IMR-90 (cell line): ENCODE data around the gene TNNI3K. TPM values are rescaled to one million over a fixed set of nuclear protein-coding genes. Genes with fewer than 3 reads are reported as not detected.

Source experiments
- ATAC-seq: fragments of 200-7000 bp; cut with Tn5 transposase; 2 replicates; pipeline ENCODE4 v1.9.1; 2020; ENCODE audit warnings: low read depth, mild to moderate bottlenecking, moderate library complexity
- BruUV-seq: library from RNA; stranded (reverse); fragments of 400-500 nt; replicated peaks from 2 replicates; lab custom pipeline; 2021; lab: Mats Ljungman, UMichigan
- CTCF ChIA-PET: fragments of 300-600 bp; formaldehyde crosslinking; extraction: SDS; loops from one replicate; lab custom pipeline; 2021; ENCODE audit warnings: antibody characterized with exemption; lab: Yijun Ruan, JAX
- POLR2A ChIA-PET: fragments of 300-600 bp; sonication (Branson Sonifier 250); formaldehyde crosslinking; loops from one replicate; lab custom pipeline; 2022; ENCODE audit warnings: antibody characterized with exemption; ENCODE audit not compliant: unreplicated experiment; lab: Charles Lee
- DNase-seq: peaks from one replicate; pipeline ENCODE4 v3.0.0; 2013
- H2AFZ ChIP-seq: replicated peaks from 2 replicates; pipeline ENCODE3; 2013; ENCODE audit warnings: low read length, mild to moderate bottlenecking; ENCODE audit not compliant: poor library complexity
- H2AK5ac ChIP-seq: 2 replicates; pipeline ENCODE4 v1.6.1; 2013; ENCODE audit warnings: low read depth, low read length, inconsistent platforms
- H2AK9ac ChIP-seq: replicated peaks from 2 replicates; pipeline ENCODE3; 2013; ENCODE audit warnings: mild to moderate bottlenecking, low read depth, low read length, moderate library complexity; ENCODE audit not compliant: poor library complexity
- H2BK120ac ChIP-seq: 2 replicates; pipeline ENCODE4 v1.6.1; 2013; ENCODE audit warnings: low read depth, low read length, inconsistent platforms
- H2BK15ac ChIP-seq: 3 replicates; pipeline ENCODE4 v1.6.1; 2013; ENCODE audit warnings: low read depth, low read length, inconsistent platforms
- H2BK20ac ChIP-seq: 2 replicates; pipeline ENCODE4 v1.6.1; 2013; ENCODE audit warnings: low read depth, mild to moderate bottlenecking, inconsistent platforms, low read length, moderate library complexity
- H2BK5ac ChIP-seq: 2 replicates; pipeline ENCODE4 v1.6.1; 2013; ENCODE audit warnings: mild to moderate bottlenecking, low read depth, low read length, inconsistent platforms; ENCODE audit not compliant: poor library complexity, severe bottlenecking
- H3K14ac ChIP-seq: replicated peaks from 2 replicates; pipeline ENCODE4 v1.6.1; 2013; ENCODE audit warnings: low read depth, low read length, inconsistent platforms
- H3K18ac ChIP-seq: 2 replicates; pipeline ENCODE4 v1.6.1; 2013; ENCODE audit warnings: low read depth, low read length, control low read depth
- H3K23ac ChIP-seq: 2 replicates; pipeline ENCODE4 v1.6.1; 2013; ENCODE audit warnings: low read depth, low read length, inconsistent platforms
- H3K27ac ChIP-seq: 2 replicates; pipeline ENCODE4 v1.5.1; 2013; ENCODE audit warnings: mild to moderate bottlenecking, control low read depth, low read length; ENCODE audit not compliant: insufficient read depth
- H3K27me3 ChIP-seq: 2 replicates; pipeline ENCODE4 v1.6.1; 2013; ENCODE audit warnings: low read length; ENCODE audit not compliant: control insufficient read depth, insufficient read depth
- H3K36me3 ChIP-seq: 2 replicates; pipeline ENCODE4 v1.6.1; 2013; ENCODE audit warnings: low read length, mixed read lengths; ENCODE audit not compliant: control insufficient read depth, insufficient read depth
- H3K4ac ChIP-seq: 2 replicates; pipeline ENCODE4 v1.6.1; 2013; ENCODE audit warnings: low read depth, low read length, inconsistent platforms
- H3K4me1 ChIP-seq: 2 replicates; pipeline ENCODE4 v1.6.1; 2013; ENCODE audit warnings: low read length, mixed read lengths; ENCODE audit not compliant: control insufficient read depth, insufficient read depth
- H3K4me2 ChIP-seq: 2 replicates; pipeline ENCODE4 v1.6.1; 2013; ENCODE audit warnings: low read depth, mild to moderate bottlenecking, control low read depth, low read length, moderate library complexity
- H3K4me3 ChIP-seq: 2 replicates; pipeline ENCODE4 v1.5.1; 2013; ENCODE audit warnings: low read depth, mild to moderate bottlenecking, control low read depth, low read length, moderate library complexity; ENCODE audit not compliant: insufficient read depth
- H3K56ac ChIP-seq: 2 replicates; pipeline ENCODE4 v1.6.1; 2013; ENCODE audit warnings: low read length, inconsistent platforms; ENCODE audit not compliant: insufficient read depth; ENCODE audit errors: extremely low read depth
- H3K79me1 ChIP-seq, 2 experiments: 2 replicates each; pipeline ENCODE4 v1.6.1; 2013; ENCODE audit warnings: low read length in 2 of 2, inconsistent platforms in 1 of 2, low read depth in 1 of 2
- H3K9ac ChIP-seq: 2 replicates; pipeline ENCODE4 v1.6.1; 2013; ENCODE audit warnings: low read depth, low read length, control low read depth
- H3K9me1 ChIP-seq: 2 replicates; pipeline ENCODE4 v1.6.1; 2013; ENCODE audit warnings: low read length, inconsistent platforms; ENCODE audit not compliant: insufficient read depth
- H3K9me3 ChIP-seq: 2 replicates; pipeline ENCODE4 v1.6.1; 2013; ENCODE audit warnings: low read length; ENCODE audit not compliant: control insufficient read depth, insufficient read depth
- H4K20me1 ChIP-seq: 2 replicates; pipeline ENCODE4 v1.6.1; 2013; ENCODE audit warnings: low read length, inconsistent platforms; ENCODE audit not compliant: insufficient read depth
- H4K5ac ChIP-seq: 2 replicates; pipeline ENCODE4 v1.6.1; 2013; ENCODE audit warnings: mild to moderate bottlenecking, low read depth, low read length, control low read depth
- H4K8ac ChIP-seq, 2 experiments: 2 replicates each; pipeline ENCODE4 v1.6.1; 2013; ENCODE audit warnings: low read depth in 2 of 2, low read length in 2 of 2, control low read depth in 1 of 2, inconsistent platforms in 1 of 2
- H4K91ac ChIP-seq: 2 replicates; pipeline ENCODE4 v1.6.1; 2013; ENCODE audit warnings: low read depth, low read length, inconsistent platforms; ENCODE audit not compliant: insufficient read depth
- BHLHE40 ChIP-seq: fragments of 150-350 bp; IDR thresholded peaks from 2 replicates; pipeline ENCODE4 v1.6.1; 2016; ENCODE audit warnings: mild to moderate bottlenecking, low read depth, low read length
- CEBPB ChIP-seq: IDR thresholded peaks from 2 replicates; pipeline ENCODE4 v1.6.1; 2012; ENCODE audit warnings: low read depth, low read length, improper control_type of control experiment
- CHD1 ChIP-seq: IDR thresholded peaks from 2 replicates; pipeline ENCODE4 v1.6.1; 2012; ENCODE audit warnings: low read depth, low read length, improper control_type of control experiment
- CTCF ChIP-seq: conservative IDR thresholded peaks from 2 replicates; pipeline ENCODE4 v1.5.1; 2012; ENCODE audit warnings: mild to moderate bottlenecking, low read depth, low read length, improper control_type of control experiment
- ELK1 ChIP-seq: fragments of 150-350 bp; IDR thresholded peaks from 2 replicates; pipeline ENCODE4 v1.6.1; 2016; ENCODE audit warnings: low read depth, mild to moderate bottlenecking, low read length, moderate library complexity, borderline replicate concordance
- FOS ChIP-seq: fragments of 150-350 bp; IDR thresholded peaks from 2 replicates; pipeline ENCODE4 v1.6.1; 2016; ENCODE audit warnings: low read depth, low read length
- MAFK ChIP-seq: IDR thresholded peaks from 2 replicates; pipeline ENCODE4 v1.6.1; 2012; ENCODE audit warnings: low read depth, low read length, improper control_type of control experiment
- MAZ ChIP-seq: IDR thresholded peaks from 2 replicates; pipeline ENCODE4 v1.6.1; 2012; ENCODE audit warnings: low read depth, mild to moderate bottlenecking, low read length, improper control_type of control experiment, moderate library complexity, borderline replicate concordance
- MXI1 ChIP-seq: IDR thresholded peaks from 2 replicates; pipeline ENCODE4 v1.6.1; 2012; ENCODE audit warnings: low read depth, mild to moderate bottlenecking, low read length, moderate library complexity, borderline replicate concordance
- NFE2L2 ChIP-seq: fragments of 150-350 bp; IDR thresholded peaks from 2 replicates; pipeline ENCODE4 v1.6.1; 2016; ENCODE audit warnings: low read depth, mild to moderate bottlenecking, low read length
- POLR2A ChIP-seq: IDR thresholded peaks from 2 replicates; pipeline ENCODE4 v1.6.1; 2012; ENCODE audit warnings: mild to moderate bottlenecking, low read depth, low read length
- RAD21 ChIP-seq: IDR thresholded peaks from 2 replicates; pipeline ENCODE4 v1.6.1; 2012; ENCODE audit warnings: low read length, improper control_type of control experiment
- RCOR1 ChIP-seq: IDR thresholded peaks from 2 replicates; pipeline ENCODE4 v1.6.1; 2012; ENCODE audit warnings: mild to moderate bottlenecking, low read length, improper control_type of control experiment; ENCODE audit not compliant: insufficient replicate concordance
- RFX5 ChIP-seq: IDR thresholded peaks from 2 replicates; pipeline ENCODE4 v1.8.0; 2012; ENCODE audit warnings: low read depth, mild to moderate bottlenecking, low read length, moderate library complexity
- SMC3 ChIP-seq: fragments of 150-350 bp; IDR thresholded peaks from 2 replicates; pipeline ENCODE4 v1.6.1; 2016; ENCODE audit warnings: low read depth, mild to moderate bottlenecking, antibody characterized with exemption, low read length, moderate library complexity
- USF2 ChIP-seq: fragments of 150-350 bp; IDR thresholded peaks from 2 replicates; pipeline ENCODE4 v1.6.1; 2017; ENCODE audit warnings: mild to moderate bottlenecking, antibody characterized with exemption, low read length, low read depth
- WGBS, 2 experiments: methylation state at CpG; one replicate each; pipeline versions ENCODE4 v1.1.5 to v1.1.7; 2013; ENCODE audit warnings: missing lambda C conversion rate in 2 of 2; ENCODE audit not compliant: insufficient read length in 1 of 2; ENCODE audit errors: extremely low coverage in 2 of 2; 5-methylcytosine and 5-hydroxymethylcytosine counted together
- dilution Hi-C: fragments of 300-500 bp; cut with HindIII; formaldehyde crosslinking; loops from one replicate; pipeline ENCODE4 v1.14.3; 2018; ENCODE audit warnings: low sequenced_read_pairs; ENCODE audit not compliant: unreplicated experiment
- in situ Hi-C: fragments of 300-500 bp; cut with MboI; formaldehyde crosslinking; loops from 3 replicates; pipeline ENCODE4 v1.14.3; 2019; ENCODE audit warnings: low sequenced_read_pairs, inconsistent platforms, mixed read lengths
- intact Hi-C: fragments of 100-400 bp; cut with micrococcal nuclease; formaldehyde crosslinking; loops from 2 replicates; pipeline ENCODE4 v1.10.0; 2022
- polyA plus RNA-seq, 3 experiments: library from polyadenylated mRNA; depleted of rRNA; stranded (reverse); fragments of >200 nt; gene quantifications; 2 replicates each; pipeline ENCODE4 v1.2.3, GENCODE V29; 2012; ENCODE audit warnings: low replicate concordance in 1 of 3
- total RNA-seq: library from RNA; depleted of rRNA; stranded (reverse); fragments of >200 nt; gene quantifications from 2 replicates; pipeline ENCODE4 v1.2.3, GENCODE V29; 2012

TNNI3K gene
- total and polyA plus RNA-seq, 2 of the 4 experiments (the other 2 are of a cell fraction) = 0.90 to 1.3 TPM

GRCh38 chr1:74508449-74508848, 273.3 kb downstream of the TNNI3K start:
- H3K56ac ChIP-seq = no peak overlapping the region
- no peak overlapping the region for H3K4me2 ChIP-seq
- no peak overlapping the region for H3K18ac ChIP-seq
- no peak overlapping the region for H2AFZ ChIP-seq
- TF ChIP-seq POLR2A (no peak), BHLHE40 (no peak), RCOR1 (no peak), USF2 (no peak), CHD1 (no peak), CEBPB (no peak), CTCF (no peak), MAZ (no peak), RAD21 (no peak), NFE2L2 (no peak), MXI1 (no peak), ELK1 (no peak), RFX5 (no peak), MAFK (no peak), FOS (no peak), SMC3 (no peak)
- no peak overlapping the region for H3K14ac ChIP-seq
- no peak overlapping the region for H4K5ac ChIP-seq
- no TSS peak for BruUV-seq
- H2BK5ac ChIP-seq = no peak overlapping the region
- no peak overlapping the region for H3K4ac ChIP-seq
- in situ Hi-C loops = no loop called here
- H3K79me1 ChIP-seq = no peaks in the 10 kb centered on the region
- H3K36me3 ChIP-seq = no peaks in the 10 kb centered on the region
- no peaks in the 10 kb centered on the region for H3K9me3 ChIP-seq
- no peak overlapping the region for H3K23ac ChIP-seq
- CTCF ChIA-PET = no interaction called here
- H2BK120ac ChIP-seq = no peak overlapping the region
- H2BK15ac ChIP-seq = no peak overlapping the region
- no peak overlapping the region for H2AK5ac ChIP-seq
- H3K9me1 ChIP-seq = no peaks in the 10 kb centered on the region
- H3K27ac ChIP-seq = no peak overlapping the region
- H4K20me1 ChIP-seq = no peaks in the 10 kb centered on the region
- no peak overlapping the region for H4K91ac ChIP-seq
- no peak overlapping the region for H3K9ac ChIP-seq
- dilution Hi-C loops = no loop called here
- no peak overlapping the region for H3K4me3 ChIP-seq
- WGBS, 2 experiments = 0% methylated on average over 2 of the region's 3 CpGs; no CpG with 5 or more reads in 1 of the 2 experiments
- H2AK9ac ChIP-seq = no peak overlapping the region
- no peak overlapping the region for H2BK20ac ChIP-seq
- DNase-seq = no peak
- ATAC-seq = no peak
- no peaks in the 10 kb centered on the region for H3K27me3 ChIP-seq
- H3K4me1 ChIP-seq = no peaks in the 10 kb centered on the region
- H4K8ac ChIP-seq = no peak overlapping the region
- intact Hi-C loops = loop anchor here (10.0 kb wide), 1 partner anchor 186 kb away; no protein-coding TSS in a partner anchor
- POLR2A ChIA-PET = no interaction called here
